HEK293 (cell line): ENCODE measurements around the gene TAF6L.

Experiments used
- ATF2 ChIP-seq: fragments of 450-650 bp; formaldehyde crosslinking; IDR thresholded peaks from 2 replicates; pipeline ENCODE4 v1.5.1; 2016; ENCODE audit warnings: missing biosample characterization, missing genetic modification characterization, low read depth
- EGR2 ChIP-seq: fragments of 450-650 bp; formaldehyde crosslinking; IDR thresholded peaks from 2 replicates; pipeline ENCODE4 v1.5.1; 2016; ENCODE audit warnings: low read depth, missing biosample characterization, missing genetic modification characterization
- HOXC10 ChIP-seq: sonication (generic); formaldehyde crosslinking; IDR thresholded peaks from 2 replicates; pipeline ENCODE4 v1.8.1; 2023; ENCODE audit warnings: mild to moderate bottlenecking, missing genetic modification reagents
- INSM2 ChIP-seq: fragments of 450-650 bp; formaldehyde crosslinking; IDR thresholded peaks from 2 replicates; pipeline ENCODE4 v1.5.1; 2016; ENCODE audit warnings: missing biosample characterization, missing genetic modification characterization
- MEIS1 ChIP-seq: sonication (generic); formaldehyde crosslinking; IDR thresholded peaks from 2 replicates; pipeline ENCODE4 v1.8.1; 2022; ENCODE audit warnings: missing genetic modification reagents, mild to moderate bottlenecking, borderline replicate concordance
- PATZ1 ChIP-seq: fragments of 450-650 bp; formaldehyde crosslinking; IDR thresholded peaks from 2 replicates; pipeline ENCODE4 v1.5.1; 2016; ENCODE audit warnings: missing biosample characterization, missing genetic modification characterization
- PRDM1 ChIP-seq: fragments of 450-650 bp; formaldehyde crosslinking; IDR thresholded peaks from 2 replicates; pipeline ENCODE4; 2016; ENCODE audit warnings: missing biosample characterization, missing genetic modification characterization
- SCRT1 ChIP-seq: fragments of 450-650 bp; formaldehyde crosslinking; IDR thresholded peaks from 2 replicates; pipeline ENCODE4 v1.5.1; 2016; ENCODE audit warnings: missing biosample characterization, missing genetic modification characterization, borderline replicate concordance
- WT1 ChIP-seq: fragments of 450-650 bp; formaldehyde crosslinking; IDR thresholded peaks from 2 replicates; pipeline ENCODE4 v1.5.1; 2016; ENCODE audit warnings: missing biosample characterization, missing genetic modification characterization
- YY2 ChIP-seq: fragments of 450-650 bp; formaldehyde crosslinking; IDR thresholded peaks from 2 replicates; pipeline ENCODE4 v1.5.1; 2016; ENCODE audit warnings: missing biosample characterization, missing genetic modification characterization
- ZBTB10 ChIP-seq: fragments of 450-650 bp; formaldehyde crosslinking; IDR thresholded peaks from 2 replicates; pipeline ENCODE4 v1.5.1; 2016; ENCODE audit warnings: missing biosample characterization, missing genetic modification characterization
- ZBTB11 ChIP-seq: fragments of 450-650 bp; formaldehyde crosslinking; conservative IDR thresholded peaks from 2 replicates; pipeline ENCODE4 v1.5.1; 2016; ENCODE audit warnings: low read depth, missing biosample characterization, missing genetic modification characterization
- ZBTB20 ChIP-seq: fragments of 450-650 bp; formaldehyde crosslinking; IDR thresholded peaks from 2 replicates; pipeline ENCODE4 v1.5.1; 2016; ENCODE audit warnings: missing biosample characterization, missing genetic modification characterization
- ZFHX2 ChIP-seq: fragments of 450-650 bp; formaldehyde crosslinking; conservative IDR thresholded peaks from 2 replicates; pipeline ENCODE4 v1.5.1; 2016; ENCODE audit warnings: missing biosample characterization, missing genetic modification characterization
- ZFP41 ChIP-seq: fragments of 450-650 bp; formaldehyde crosslinking; IDR thresholded peaks from 2 replicates; pipeline ENCODE4 v1.5.1; 2016; ENCODE audit warnings: missing biosample characterization, missing genetic modification characterization, borderline replicate concordance
- ZNF10 ChIP-seq: fragments of 450-650 bp; formaldehyde crosslinking; IDR thresholded peaks from 2 replicates; pipeline ENCODE4 v1.5.1; 2017; ENCODE audit warnings: missing biosample characterization, missing genetic modification characterization
- ZNF23 ChIP-seq: fragments of 450-650 bp; formaldehyde crosslinking; IDR thresholded peaks from 2 replicates; pipeline ENCODE4 v1.5.1; 2016; ENCODE audit warnings: missing biosample characterization, missing genetic modification characterization, borderline replicate concordance
- ZNF266 ChIP-seq: fragments of 450-650 bp; formaldehyde crosslinking; IDR thresholded peaks from 2 replicates; pipeline ENCODE4 v1.5.1; 2016; ENCODE audit warnings: missing biosample characterization, missing genetic modification characterization, low read depth
- ZNF530 ChIP-seq: fragments of 450-650 bp; formaldehyde crosslinking; IDR thresholded peaks from 2 replicates; pipeline ENCODE4 v1.5.1; 2016; ENCODE audit warnings: low read depth, missing biosample characterization, missing genetic modification characterization
- ZNF555 ChIP-seq: fragments of 450-650 bp; formaldehyde crosslinking; conservative IDR thresholded peaks from 2 replicates; pipeline ENCODE4 v1.5.1; 2017; ENCODE audit warnings: missing biosample characterization, mild to moderate bottlenecking, missing genetic modification characterization, inconsistent platforms
- ZNF560 ChIP-seq: fragments of 450-650 bp; formaldehyde crosslinking; IDR thresholded peaks from 2 replicates; pipeline ENCODE4 v1.5.1; 2017; ENCODE audit warnings: missing biosample characterization, missing genetic modification characterization, borderline replicate concordance
- ZNF585B ChIP-seq: fragments of 450-650 bp; formaldehyde crosslinking; IDR thresholded peaks from 2 replicates; pipeline ENCODE4 v1.5.1; 2016; ENCODE audit warnings: missing biosample characterization, missing genetic modification characterization
- ZNF654 ChIP-seq: fragments of 450-650 bp; formaldehyde crosslinking; IDR thresholded peaks from 2 replicates; pipeline ENCODE4 v1.5.1; 2016; ENCODE audit warnings: low read depth, missing biosample characterization, missing genetic modification characterization
- ZNF692 ChIP-seq: fragments of 450-650 bp; formaldehyde crosslinking; IDR thresholded peaks from 2 replicates; pipeline ENCODE4 v1.5.1; 2016; ENCODE audit warnings: missing biosample characterization, missing genetic modification characterization
- ZNF777 ChIP-seq: fragments of 450-650 bp; formaldehyde crosslinking; IDR thresholded peaks from 2 replicates; pipeline ENCODE4 v1.5.1; 2017; ENCODE audit warnings: missing biosample characterization, missing genetic modification characterization, borderline replicate concordance
- ZNF792 ChIP-seq: fragments of 450-650 bp; formaldehyde crosslinking; IDR thresholded peaks from 2 replicates; pipeline ENCODE4 v1.5.1; 2016; ENCODE audit warnings: missing biosample characterization, missing genetic modification characterization
- ZSCAN30 ChIP-seq: fragments of 450-650 bp; IDR thresholded peaks from 2 replicates; pipeline ENCODE4 v1.5.1; 2018; ENCODE audit warnings: missing biosample characterization, mild to moderate bottlenecking, missing genetic modification characterization, moderate library complexity

TAF6L gene

GRCh38 chr11:62831520-62832335 is 60.5 kb downstream of the TAF6L start, which contains the start of gene STX5 (continued):
- TF ChIP-seq ZBTB10 (tag by site-specific recombination) (no peak), EGR2 (tag by site-specific recombination) (peak; percentile 74), SCRT1 (tag by site-specific recombination) (no peak), ZNF555 (tag by site-specific recombination) (no peak), ZNF692 (0 out of 2 replicates have a peak, but pooled peaks have one; percentile 79), HOXC10 (no peak), INSM2 (tag by site-specific recombination) (no peak), ZNF10 (tag by site-specific recombination) (no peak), ATF2 (tag by site-specific recombination) (peak; percentile 64), ZFHX2 (tag by site-specific recombination) (peak; percentile 75), ZNF23 (tag by site-specific recombination) (no peak), PRDM1 (tag by site-specific recombination) (no peak), ZNF792 (tag by site-specific recombination) (no peak), ZNF654 (no peak), ZNF560 (no peak), WT1 (no peak), ZNF585B (no peak), ZSCAN30 (tag by site-specific recombination) (no peak), YY2 (no peak), MEIS1 (CRISPR knock-in tag) (no peak), PATZ1 (tag by site-specific recombination) (peak; percentile 90), ZNF777 (no peak), ZNF266 (tag by site-specific recombination) (no peak), ZFP41 (tag by site-specific recombination) (no peak), ZBTB20 (tag by site-specific recombination) (0 out of 2 replicates have a peak, but pooled peaks have one; percentile 45), ZBTB11 (tag by site-specific recombination) (peak; percentile 94), ZNF530 (tag by site-specific recombination) (no peak)
